HepG2 (cell line): ENCODE data around the gene OSBPL1A. TPM values are rescaled to one million over a fixed set of nuclear protein-coding genes. Genes with fewer than 3 reads are reported as not detected.

ENCODE experiments used
- ATAC-seq: fragments of 200-7000 bp; cut with Tn5 transposase; 3 replicates; pipeline ENCODE4 v1.9.1; 2020; ENCODE audit warnings: mild to moderate bottlenecking, moderate library complexity
- BruUV-seq: library from RNA; stranded (reverse); fragments of 400-500 nt; replicated peaks from 2 replicates; lab custom pipeline; 2021; lab: Mats Ljungman, UMichigan
- CTCF ChIA-PET: fragments of 300-600 bp; formaldehyde crosslinking; extraction: SDS; loops from one replicate; lab custom pipeline; 2021; ENCODE audit warnings: low total read pairs, inconsistent platforms, low intra/inter-chr PET ratio; lab: Yijun Ruan, JAX
- POLR2A ChIA-PET: fragments of 350-600 bp; sonication (Branson Sonifier 250); formaldehyde crosslinking; loops from one replicate; lab custom pipeline; 2020; ENCODE audit warnings: antibody characterized with exemption, inconsistent platforms; lab: Yijun Ruan, JAX
- DNase-seq: peaks from one replicate; pipeline ENCODE4 v3.0.0-alpha.2; 2015; ENCODE audit warnings: low spot score
- FAIRE-seq: peaks from 3 replicates; lab custom pipeline; 2011; peaks lifted over from hg19 to GRCh38; lab: Jason Lieb, UNC
- H2AFZ ChIP-seq: one replicate; pipeline ENCODE4 v1.6.1; 2011; ENCODE audit warnings: low read length, inconsistent platforms
- H3K27ac ChIP-seq: fragments of 300-600 bp; 3 replicates; pipeline ENCODE4 v1.8.0; 2011; ENCODE audit warnings: mixed run types, mild to moderate bottlenecking, mixed read lengths, low read length, inconsistent platforms; ENCODE audit not compliant: insufficient read depth; ENCODE audit errors: extremely low read length
- H3K27me3 ChIP-seq, 2 experiments: fragments of 200-600 bp in 1 of 2; 2 replicates in 1 of 2; 3 replicates in 1 of 2; pipeline versions ENCODE4 v1.6.0 to v1.8.0; 2011; ENCODE audit warnings: low read length in 2 of 2, mild to moderate bottlenecking in 2 of 2, moderate library complexity in 2 of 2, inconsistent platforms in 1 of 2; ENCODE audit not compliant: insufficient read depth in 2 of 2, control insufficient read depth in 1 of 2
- H3K36me3 ChIP-seq, 2 experiments: fragments of 200-600 bp in 1 of 2; replicated peaks in 1 of 2; 2 replicates in 1 of 2; 3 replicates in 1 of 2; pipeline versions ENCODE4 v1.5.1 to v1.8.0; 2011; ENCODE audit warnings: low read length in 2 of 2, inconsistent platforms in 1 of 2; ENCODE audit not compliant: insufficient read depth in 2 of 2, control insufficient read depth in 1 of 2
- H3K4me1 ChIP-seq: 2 replicates; pipeline ENCODE4 v1.5.1; 2012; ENCODE audit warnings: low read length, inconsistent platforms; ENCODE audit not compliant: insufficient read depth
- H3K4me2 ChIP-seq: 2 replicates; pipeline ENCODE4 v1.6.0; 2011; ENCODE audit warnings: low read depth, low read length, inconsistent platforms
- H3K4me3 ChIP-seq, 3 experiments: fragments of 200-600 bp in 1 of 3; sonication (generic), shearing (Covaris generic) in 1 of 3; replicated peaks in 1 of 3; 2 replicates each; pipeline ENCODE4 v1.5.1; 2011 to 2016; ENCODE audit warnings: low read length in 3 of 3, inconsistent platforms in 2 of 3, low read depth in 2 of 3, mild to moderate bottlenecking in 2 of 3, control low read depth in 1 of 3, mixed read lengths in 1 of 3; ENCODE audit not compliant: insufficient read depth in 1 of 3
- H3K79me2 ChIP-seq: one replicate; pipeline ENCODE4 v1.6.1; 2011; ENCODE audit warnings: low read length, inconsistent platforms; ENCODE audit not compliant: insufficient read depth
- H3K9ac ChIP-seq: 2 replicates; pipeline ENCODE4 v1.6.0; 2011; ENCODE audit warnings: mild to moderate bottlenecking, low read depth, low read length, inconsistent platforms; ENCODE audit not compliant: insufficient read depth
- H3K9me3 ChIP-seq: 2 replicates; pipeline ENCODE4 v1.5.1; 2012; ENCODE audit warnings: mild to moderate bottlenecking, low read length
- H4K20me1 ChIP-seq: 2 replicates; pipeline ENCODE4 v1.6.0; 2011; ENCODE audit warnings: inconsistent platforms, mild to moderate bottlenecking, low read length, moderate library complexity; ENCODE audit not compliant: insufficient read depth
- MTF2 ChIP-seq: sonication (generic); formaldehyde crosslinking; IDR thresholded peaks from 2 replicates; pipeline ENCODE4 v1.5.0; 2020; ENCODE audit warnings: missing genetic modification reagents, borderline replicate concordance
- RAD51 ChIP-seq: fragments of 450-650 bp; IDR thresholded peaks from 2 replicates; pipeline ENCODE4 v1.6.1; 2016; ENCODE audit warnings: borderline replicate concordance
- ZNF264 ChIP-seq: sonication (generic); formaldehyde crosslinking; IDR thresholded peaks from 2 replicates; pipeline ENCODE4 v1.4.0; 2020; ENCODE audit warnings: missing genetic modification reagents
- ZNF292 ChIP-seq: sonication (generic); formaldehyde crosslinking; IDR thresholded peaks from 2 replicates; pipeline ENCODE4 v1.8.1; 2022; ENCODE audit warnings: mild to moderate bottlenecking, low read depth, missing genetic modification reagents, borderline replicate concordance
- ZNF441 ChIP-seq: sonication (generic); formaldehyde crosslinking; IDR thresholded peaks from 2 replicates; pipeline ENCODE4 v1.7.0; 2021; ENCODE audit warnings: missing genetic modification reagents, borderline replicate concordance
- ZSCAN30 ChIP-seq: sonication (generic); formaldehyde crosslinking; IDR thresholded peaks from 2 replicates; pipeline ENCODE4 v1.5.0; 2020; ENCODE audit warnings: mild to moderate bottlenecking, missing genetic modification reagents
- WGBS: methylation state at CpG from one replicate; pipeline ENCODE4 v1.1.6; 2017; ENCODE audit warnings: low lambda C conversion rate; 5-methylcytosine and 5-hydroxymethylcytosine counted together
- in situ Hi-C: cut with HindIII; loops from 2 replicates; pipeline ENCODE4 v1.10.0; 2017; ENCODE audit warnings: low pct_unique_long_range_greater_than_20kb; ENCODE audit not compliant: extremely low pct_ligation_motif_present
- intact Hi-C: fragments of 100-400 bp; cut with micrococcal nuclease; formaldehyde crosslinking; loops from one replicate; pipeline ENCODE4 v1.10.0; 2022; ENCODE audit not compliant: unreplicated experiment
- polyA plus RNA-seq, 8 experiments: library from polyadenylated mRNA; depleted of rRNA in 3 of 8; stranded (reverse) in 7 of 8; unstranded in 1 of 8; fragments of >200 nt; fragmentation: Illumina TruSeq in 4 of 8; extraction: Trizol in 4 of 8; gene quantifications; 2 replicates each; pipeline versions ENCODE4 v1.2.1 to v1.2.3, GENCODE V29; 2011 to 2016; ENCODE audit warnings: low read depth in 4 of 8, missing spikeins in 1 of 8, mixed read lengths in 1 of 8; ENCODE audit not compliant: insufficient read depth in 1 of 8
- total RNA-seq, 5 experiments: library from RNA; depleted of rRNA; stranded (reverse); fragments of >200 nt; fragmentation: Illumina TruSeq; extraction: Trizol; gene quantifications; 2 replicates each; pipeline ENCODE4 v1.2.3, GENCODE V29; 2016; ENCODE audit warnings: low read depth in 1 of 5
- TF ChIP-seq, protein P1 (sequence below): IDR thresholded peaks from 2 replicates; pipeline ENCODE4 v1.6.1; 2016; ENCODE audit warnings: control low read depth
- TF ChIP-seq, protein P2 (sequence below): sonication (generic); formaldehyde crosslinking; IDR thresholded peaks from 2 replicates; pipeline ENCODE4 v1.5.1; 2020; ENCODE audit warnings: missing genetic modification reagents, mild to moderate bottlenecking, borderline replicate concordance

The OSBPL1A gene
- total and polyA plus RNA-seq, 2 of the 13 experiments (the other 11 are each of a cell fraction or from before 2014, with no cell fraction given): 0.02 TPM; not detected in 1

DNA sequence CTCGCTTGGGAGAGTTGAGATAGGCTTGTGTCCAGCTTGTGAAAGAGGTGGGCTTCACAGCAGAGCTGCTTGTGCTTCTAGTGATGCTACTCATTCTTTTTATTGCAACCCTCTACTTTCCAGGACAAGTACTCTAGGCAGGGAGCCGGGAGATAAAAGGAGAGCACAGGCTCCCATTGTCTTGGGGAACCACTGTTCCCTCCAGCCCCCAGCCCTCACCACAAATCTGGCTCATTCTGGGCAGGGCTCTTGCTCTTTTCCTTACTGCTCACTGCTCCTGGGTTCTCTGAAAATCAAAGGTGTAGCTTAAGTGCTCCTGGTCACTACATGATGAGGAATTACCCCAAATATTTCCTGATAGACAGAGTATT lies 177.3 kb downstream of the OSBPL1A start (continued):
- TF ChIP-seq, protein P1, sequence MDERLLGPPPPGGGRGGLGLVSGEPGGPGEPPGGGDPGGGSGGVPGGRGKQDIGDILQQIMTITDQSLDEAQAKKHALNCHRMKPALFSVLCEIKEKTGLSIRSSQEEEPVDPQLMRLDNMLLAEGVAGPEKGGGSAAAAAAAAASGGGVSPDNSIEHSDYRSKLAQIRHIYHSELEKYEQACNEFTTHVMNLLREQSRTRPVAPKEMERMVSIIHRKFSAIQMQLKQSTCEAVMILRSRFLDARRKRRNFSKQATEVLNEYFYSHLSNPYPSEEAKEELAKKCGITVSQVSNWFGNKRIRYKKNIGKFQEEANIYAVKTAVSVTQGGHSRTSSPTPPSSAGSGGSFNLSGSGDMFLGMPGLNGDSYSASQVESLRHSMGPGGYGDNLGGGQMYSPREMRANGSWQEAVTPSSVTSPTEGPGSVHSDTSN: no peak

DNA sequence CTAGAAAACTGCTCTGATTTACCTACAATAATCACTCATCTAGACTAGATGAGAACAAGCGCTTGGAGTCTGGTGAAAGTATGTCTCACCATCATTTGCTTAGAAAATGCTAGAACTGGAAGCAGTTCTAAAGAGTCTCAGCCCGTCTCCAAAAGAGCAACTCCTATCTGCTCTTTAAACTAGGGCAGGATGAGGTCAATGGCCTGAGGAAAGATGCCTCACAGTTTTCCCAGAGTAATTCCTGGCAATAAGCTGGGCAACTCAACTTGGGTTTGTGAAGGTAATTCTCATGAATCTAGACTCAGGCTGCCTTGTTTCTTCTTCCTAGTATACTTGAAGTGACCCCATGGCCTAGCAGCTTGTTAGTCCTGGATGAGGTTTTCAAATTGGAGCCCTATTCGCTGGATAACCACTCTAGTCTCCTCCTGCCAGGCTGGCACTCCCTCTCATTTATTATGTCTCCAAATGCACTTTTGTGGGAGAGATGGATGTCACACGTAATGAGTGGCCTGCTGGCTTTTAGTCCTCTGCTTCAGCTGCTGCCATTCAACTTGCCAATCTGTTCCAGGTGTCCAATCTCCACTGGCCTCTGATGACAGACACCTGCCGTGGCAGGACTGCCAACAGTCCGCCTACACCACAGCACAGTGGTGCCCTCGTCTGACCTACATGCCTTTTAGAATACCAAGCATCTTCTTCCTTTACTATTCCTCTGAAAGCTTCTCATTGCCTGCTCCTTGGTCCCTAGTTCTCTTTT lies 177.9 kb downstream of the OSBPL1A start:
- intact Hi-C loops (no loop called here), in situ Hi-C loops (no loop called here)
- ChIA-PET POLR2A (no interaction called here), CTCF (no interaction called here)
- no peaks in the 10 kb centered on the region for H3K9me3 ChIP-seq
- no peak overlapping the region for H3K27ac ChIP-seq
- no peak overlapping the region for H3K4me3 ChIP-seq
- H3K9ac ChIP-seq: no peak overlapping the region
- H3K4me2 ChIP-seq: no peak overlapping the region
- BruUV-seq: no TSS peak
- H4K20me1 ChIP-seq: no peaks in the 10 kb centered on the region
- H3K27me3 ChIP-seq: no peaks in the 10 kb centered on the region
- H3K36me3 ChIP-seq: no peaks in the 10 kb centered on the region
- FAIRE-seq (no peak), ATAC-seq (no peak), DNase-seq (no peak)
- TF ChIP-seq ZNF292 (no peak), ZNF441 (CRISPR knock-in tag) (no peak)
- peaks cover 14% of the 10 kb centered on the region for H3K4me1 ChIP-seq
- H2AFZ ChIP-seq: no peak overlapping the region
- WGBS: 42% methylated on average over 7 of the region's 7 CpGs
- no peaks in the 10 kb centered on the region for H3K79me2 ChIP-seq

DNA sequence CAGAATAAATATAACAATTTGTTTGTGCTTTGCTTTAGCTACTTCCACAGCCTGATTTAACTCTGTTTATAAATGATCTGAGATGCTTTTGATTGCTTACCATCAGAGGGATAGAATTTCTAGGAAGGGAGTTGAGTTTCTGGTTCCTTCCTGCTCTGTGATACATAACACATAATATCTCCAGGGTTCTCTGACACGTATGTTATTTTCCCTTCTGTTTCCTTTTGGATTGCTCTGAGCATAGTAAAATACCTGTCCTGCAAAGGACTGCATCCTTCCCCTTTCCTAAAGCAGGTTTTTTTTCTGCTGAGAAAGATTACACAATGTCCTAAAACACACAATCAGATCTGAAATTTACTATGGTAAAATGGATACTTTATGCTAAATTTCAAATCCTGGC lies 182.7 kb downstream of the OSBPL1A start:
- ChIA-PET POLR2A (no interaction called here), CTCF (no interaction called here)
- Histone ChIP-seq H3K4me3 (no peak overlapping the region), H3K36me3 (no peaks in the 10 kb centered on the region), H3K9me3 (no peaks in the 10 kb centered on the region), H3K27me3 (no peaks in the 10 kb centered on the region), H3K4me1 (peaks cover 14% of the 10 kb centered on the region), H3K4me2 (no peak overlapping the region), H3K79me2 (no peaks in the 10 kb centered on the region), H3K9ac (no peak overlapping the region), H3K27ac (no peak overlapping the region), H2AFZ (no peak overlapping the region), H4K20me1 (no peaks in the 10 kb centered on the region)
- ATAC-seq: no peak
- BruUV-seq: no TSS peak
- TF ChIP-seq MTF2 (CRISPR knock-in tag) (no peak), ZNF264 (CRISPR knock-in tag) (no peak), ZSCAN30 (CRISPR knock-in tag) (no peak), RAD51 (no peak)
- TF ChIP-seq, protein P2, sequence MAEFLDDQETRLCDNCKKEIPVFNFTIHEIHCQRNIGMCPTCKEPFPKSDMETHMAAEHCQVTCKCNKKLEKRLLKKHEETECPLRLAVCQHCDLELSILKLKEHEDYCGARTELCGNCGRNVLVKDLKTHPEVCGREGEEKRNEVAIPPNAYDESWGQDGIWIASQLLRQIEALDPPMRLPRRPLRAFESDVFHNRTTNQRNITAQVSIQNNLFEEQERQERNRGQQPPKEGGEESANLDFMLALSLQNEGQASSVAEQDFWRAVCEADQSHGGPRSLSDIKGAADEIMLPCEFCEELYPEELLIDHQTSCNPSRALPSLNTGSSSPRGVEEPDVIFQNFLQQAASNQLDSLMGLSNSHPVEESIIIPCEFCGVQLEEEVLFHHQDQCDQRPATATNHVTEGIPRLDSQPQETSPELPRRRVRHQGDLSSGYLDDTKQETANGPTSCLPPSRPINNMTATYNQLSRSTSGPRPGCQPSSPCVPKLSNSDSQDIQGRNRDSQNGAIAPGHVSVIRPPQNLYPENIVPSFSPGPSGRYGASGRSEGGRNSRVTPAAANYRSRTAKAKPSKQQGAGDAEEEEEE (CRISPR knock-in tag): no peak
- DNase-seq: no peak
- 0% methylated on average over 1 of the region's 1 CpG for WGBS
- in situ Hi-C loops (no loop called here), intact Hi-C loops (no loop called here)
- no peak for FAIRE-seq
